ENCODE data around the gene BRD7. TPM values are rescaled to one million over a fixed set of nuclear protein-coding genes. Genes with fewer than 3 reads are reported as not detected.

BRD7 gene
- total and polyA plus RNA-seq, 7 experiments from 2014 or later, result 34.5 to 91.1 (median 84.4) TPM

DNA sequence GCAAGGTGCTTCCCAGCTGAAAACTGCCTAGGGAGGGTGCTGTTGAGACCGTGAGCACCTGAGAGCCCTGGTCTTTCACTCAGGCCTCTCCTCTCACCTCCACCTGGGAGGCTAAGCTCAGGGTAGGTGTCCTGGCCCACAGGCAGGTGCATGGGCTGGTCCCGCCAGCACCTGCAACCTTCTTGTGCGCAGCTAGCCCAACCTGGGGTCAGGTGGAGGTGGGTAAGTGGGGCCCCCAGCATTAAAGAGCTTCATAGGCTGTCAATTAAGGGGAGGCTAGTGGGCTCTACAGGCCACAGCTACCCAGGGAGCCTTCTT, 93.7 kb downstream of the BRD7 start:
- ATAC-seq (no peak), DNase-seq (no peak)
- Histone ChIP-seq H3K4me1 (ENCODE audit: control insufficient read depth in 2 of 2, insufficient read depth in 2 of 2, low read length in 2 of 2) (peaks cover 93 to 97% of the 10 kb centered on the region in 2 donors), H3K9me3 (ENCODE audit: control insufficient read depth in 2 of 3, low read length in 3 of 3) (no peaks in the 10 kb centered on the region), H3K27me3 (ENCODE audit: control insufficient read depth in 2 of 2, insufficient read depth in 2 of 2, low read length in 2 of 2) (no peaks in the 10 kb centered on the region), H3K4me3 (ENCODE audit: low read length) (peak overlapping the region; percentile 71), H3K27ac (ENCODE audit: low read depth, low read length) (peak overlapping the region; percentile 88), H3K36me3 (ENCODE audit: control insufficient read depth in 2 of 3, insufficient read depth in 3 of 3, low read length in 3 of 3) (peaks cover 0 to 20% (median 0%) of the 10 kb centered on the region in 3 experiments)
- ChIA-PET CTCF (interaction anchor here (0.7 to 3.5 kb wide), 13 partner anchors 9 to 424 kb away, joined by 3 to 26 read pairs (median 4); partner anchors contain the start of gene ADCY7), POLR2A (interaction anchor here (0.6 to 19.1 kb wide), 16 partner anchors 4 to 472 kb away, joined by 3 to 257 read pairs (median 4); partner anchors contain the start of genes ADCY7, CYLD and SNX20)
- Mint-ChIP-seq H3K36me3 (peaks cover 0 to 43% (median 0%) of the 10 kb centered on the region in 5 donors), H3K27me3 (no peaks in the 10 kb centered on the region), H3K4me1 (peaks cover 72 to 99% (median 94%) of the 10 kb centered on the region in 7 donors), H3K9me3 (peaks cover 0 to 2% (median 0%) of the 10 kb centered on the region in 11 donors), H3K27ac (peak overlapping the region; percentile 95 to 99 (median 99)), H3K4me3 (peak overlapping the region; percentile 83 to 98 (median 92))
- intact Hi-C loops (cut with micrococcal nuclease), result loop anchor here (2.0 to 10.0 kb wide), 5 partner anchors 28 to 250 kb away; partner anchors contain the start of genes CNEP1R1 (in 2 of the 2) and TENT4B (in 1 of the 2)

DNA sequence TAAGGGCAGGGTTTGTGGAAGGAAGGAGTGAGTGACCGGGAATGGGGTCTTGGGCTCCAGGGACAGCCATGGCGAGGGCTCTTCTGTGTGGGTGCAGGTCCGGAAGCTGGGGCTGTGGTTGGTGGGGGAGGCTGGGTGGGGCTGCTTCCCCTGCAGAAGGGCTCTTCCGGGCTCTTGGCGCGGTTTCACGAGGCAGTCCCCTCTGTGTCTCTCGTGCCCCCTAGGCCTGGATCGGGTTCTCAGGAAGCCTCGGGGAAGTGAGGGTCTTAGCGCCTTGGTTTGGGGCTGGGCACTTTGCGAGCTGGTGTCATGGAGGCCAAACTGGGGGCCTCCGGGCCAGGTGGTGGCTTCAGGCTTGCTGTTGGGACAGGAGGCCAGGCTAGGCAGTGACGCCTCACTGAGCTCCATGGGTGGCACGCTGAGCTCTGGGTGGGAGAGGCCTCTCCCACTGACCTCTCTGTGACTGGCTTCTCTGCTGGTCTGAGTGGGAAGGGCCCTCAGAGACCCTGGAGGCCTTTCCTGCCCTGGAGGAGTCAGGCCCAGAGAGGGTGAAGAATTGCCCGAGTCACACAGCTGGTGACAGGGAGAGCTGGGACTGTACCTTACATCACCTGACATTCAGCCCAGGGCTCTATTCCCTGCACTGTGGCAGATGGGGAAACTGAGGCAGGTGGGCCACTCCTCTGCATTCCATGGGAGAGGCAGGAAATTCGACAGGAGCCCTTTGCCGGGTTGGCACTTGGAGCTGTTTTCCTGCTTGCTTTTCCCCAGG, 94.3 kb downstream of the BRD7 start:
- Mint-ChIP-seq H3K36me3 (peaks cover 0 to 37% (median 0%) of the 10 kb centered on the region in 5 donors), H3K27ac (peak overlapping the region; percentile 95 to 99 (median 99)), H3K9me3 (peaks cover 0 to 2% (median 0%) of the 10 kb centered on the region in 11 donors), H3K4me1 (peaks cover 72 to 99% (median 94%) of the 10 kb centered on the region in 7 donors), H3K4me3 (peak overlapping the region; percentile 83 to 98 (median 92)), H3K27me3 (no peaks in the 10 kb centered on the region)
- Histone ChIP-seq H3K4me3 (ENCODE audit: low read length) (peak overlapping the region; percentile 71), H3K9me3 (ENCODE audit: control insufficient read depth in 2 of 3, low read length in 3 of 3) (no peaks in the 10 kb centered on the region), H3K27me3 (ENCODE audit: control insufficient read depth in 2 of 2, insufficient read depth in 2 of 2, low read length in 2 of 2) (no peaks in the 10 kb centered on the region), H3K4me1 (ENCODE audit: control insufficient read depth in 2 of 2, insufficient read depth in 2 of 2, low read length in 2 of 2) (peaks cover 93 to 94% of the 10 kb centered on the region in 2 donors), H3K36me3 (ENCODE audit: control insufficient read depth in 2 of 3, insufficient read depth in 3 of 3, low read length in 3 of 3) (peaks cover 0 to 20% (median 0%) of the 10 kb centered on the region in 3 experiments), H3K27ac (ENCODE audit: low read depth, low read length) (peak overlapping the region; percentile 88)
- DNase-seq (peak in 8 of 9 donors; percentile 47 to 70 (median 68)), ATAC-seq (peak; percentile 69)
- intact Hi-C loops (cut with micrococcal nuclease), result loop anchor here (1.0 to 10.0 kb wide), 7 partner anchors 8 to 408 kb away; partner anchors contain the start of genes ADCY7 (in 2 of the 2), CNEP1R1 (in 2 of the 2), SNX20 (in 1 of the 2) and TENT4B (in 1 of the 2)
- ChIA-PET CTCF (interaction anchor here (0.7 to 3.5 kb wide), 15 partner anchors 8 to 424 kb away, joined by 3 to 26 read pairs (median 4); partner anchors contain the start of genes ADCY7 and CNEP1R1), POLR2A (interaction anchor here (0.6 to 19.1 kb wide), 23 partner anchors 5 to 473 kb away, joined by 3 to 257 read pairs (median 3); partner anchors contain the start of genes ADCY7, CYLD and SNX20)

DNA sequence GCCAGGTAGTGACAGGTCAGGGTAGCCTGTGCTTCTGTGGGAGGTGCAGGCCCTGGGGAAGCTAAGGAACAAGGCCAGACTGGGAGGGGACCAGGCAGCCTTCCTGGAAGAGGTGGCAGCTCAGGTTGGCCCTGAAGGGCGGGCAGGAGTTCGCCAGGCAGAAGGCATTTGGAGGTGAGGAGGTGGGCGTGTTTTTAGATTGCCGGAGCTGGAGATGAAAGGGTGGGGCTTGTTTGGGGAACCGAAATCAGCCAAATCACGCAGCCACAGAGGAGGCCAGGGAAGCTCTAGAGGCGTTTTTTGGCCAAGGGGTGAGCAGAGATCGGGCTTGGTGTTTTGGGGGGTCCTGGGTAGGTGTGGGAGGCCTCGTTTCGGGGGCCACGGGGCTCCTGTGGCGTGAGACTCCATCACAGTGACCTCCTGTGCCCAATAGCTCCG, 94.9 kb downstream of the BRD7 start:
- ATAC-seq (peak; percentile 65), DNase-seq (peak in 5 of 9 donors; percentile 26 to 52 (median 40))
- Mint-ChIP-seq H3K27ac (peak overlapping the region; percentile 95 to 99 (median 99)), H3K27me3 (no peaks in the 10 kb centered on the region), H3K4me1 (peaks cover 72 to 99% (median 94%) of the 10 kb centered on the region in 7 donors), H3K4me3 (peak overlapping the region; percentile 83 to 98 (median 92)), H3K36me3 (peaks cover 0 to 32% (median 0%) of the 10 kb centered on the region in 5 donors), H3K9me3 (peaks cover 0 to 2% (median 0%) of the 10 kb centered on the region in 11 donors)
- Histone ChIP-seq H3K4me3 (ENCODE audit: low read length) (peak overlapping the region; percentile 67), H3K27ac (ENCODE audit: low read depth, low read length) (peak overlapping the region; percentile 88), H3K27me3 (ENCODE audit: control insufficient read depth in 2 of 2, insufficient read depth in 2 of 2, low read length in 2 of 2) (no peaks in the 10 kb centered on the region), H3K9me3 (ENCODE audit: control insufficient read depth in 2 of 3, low read length in 3 of 3) (no peaks in the 10 kb centered on the region), H3K36me3 (ENCODE audit: control insufficient read depth in 2 of 3, insufficient read depth in 3 of 3, low read length in 3 of 3) (peaks cover 0 to 20% (median 0%) of the 10 kb centered on the region in 3 experiments), H3K4me1 (ENCODE audit: control insufficient read depth in 2 of 2, insufficient read depth in 2 of 2, low read length in 2 of 2) (peaks cover 93 to 94% of the 10 kb centered on the region in 2 donors)
- ChIA-PET POLR2A (interaction anchor here (0.8 to 19.1 kb wide), 21 partner anchors 6 to 471 kb away, joined by 3 to 257 read pairs (median 3); partner anchors contain the start of genes ADCY7, HEATR3 and SNX20), CTCF (interaction anchor here (1.0 to 3.5 kb wide), 12 partner anchors 8 to 393 kb away, joined by 3 to 26 read pairs (median 4); partner anchors contain the start of genes ADCY7 and CNEP1R1)
- intact Hi-C loops (cut with micrococcal nuclease), result loop anchor here (1.0 to 10.0 kb wide), 7 partner anchors 8 to 408 kb away; partner anchors contain the start of genes ADCY7 (in 2 of the 2), CNEP1R1 (in 2 of the 2), SNX20 (in 1 of the 2) and TENT4B (in 1 of the 2)

DNA sequence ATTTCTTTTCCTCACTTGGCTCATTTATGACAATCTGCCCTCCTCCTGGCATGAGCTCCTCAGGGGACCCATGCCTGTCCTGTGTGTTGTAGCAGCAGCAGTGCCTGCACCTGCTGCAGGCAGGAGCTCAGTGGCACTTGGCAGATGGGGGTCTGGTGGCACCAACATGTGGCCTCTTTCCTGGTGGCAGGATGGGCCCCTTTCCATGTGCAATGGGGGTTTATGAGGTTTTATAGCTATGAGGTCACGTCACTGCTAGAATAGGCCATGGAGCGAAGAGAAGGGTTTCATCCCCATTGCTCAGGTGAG, 95.5 kb downstream of the BRD7 start:
- POLR2A ChIA-PET, result interaction anchor here (0.7 to 19.1 kb wide), 14 partner anchors 6 to 408 kb away, joined by 3 to 257 read pairs (median 3); partner anchors contain the start of genes ADCY7 and HEATR3
- Histone ChIP-seq H3K36me3 (ENCODE audit: control insufficient read depth in 2 of 3, insufficient read depth in 3 of 3, low read length in 3 of 3) (peaks cover 0 to 20% (median 0%) of the 10 kb centered on the region in 3 experiments), H3K27ac (ENCODE audit: low read depth, low read length) (peak overlapping the region; percentile 88), H3K9me3 (ENCODE audit: control insufficient read depth in 2 of 3, low read length in 3 of 3) (no peaks in the 10 kb centered on the region), H3K27me3 (ENCODE audit: control insufficient read depth in 2 of 2, insufficient read depth in 2 of 2, low read length in 2 of 2) (no peaks in the 10 kb centered on the region), H3K4me3 (ENCODE audit: low read length) (peak overlapping the region; percentile 67), H3K4me1 (ENCODE audit: control insufficient read depth in 2 of 2, insufficient read depth in 2 of 2, low read length in 2 of 2) (peaks cover 92 to 93% of the 10 kb centered on the region in 2 donors)
- peaks cover 0 to 29% (median 3%) of the 10 kb centered on the region in 5 donors for H3K36me3 Mint-ChIP-seq
- intact Hi-C loops (cut with micrococcal nuclease), result loop anchor here (5.0 to 10.0 kb wide), 2 partner anchors 249 to 409 kb away; partner anchors contain the start of genes CNEP1R1 (in 1 of the 2) and SNX20 (in 1 of the 2)
- H3K27ac Mint-ChIP-seq, result peak overlapping the region; percentile 95 to 99 (median 99)
- H3K4me1 Mint-ChIP-seq, result peaks cover 70 to 99% (median 91%) of the 10 kb centered on the region in 7 donors
- H3K4me3 Mint-ChIP-seq, result peak overlapping the region; percentile 83 to 98 (median 92)
- peaks cover 0 to 1% (median 0%) of the 10 kb centered on the region in 11 donors for H3K9me3 Mint-ChIP-seq
- DNase-seq, result no peak
- no peak for ATAC-seq
- H3K27me3 Mint-ChIP-seq, result no peaks in the 10 kb centered on the region
- CTCF ChIA-PET, result interaction anchor here (0.5 to 3.5 kb wide), 7 partner anchors 7 to 1984 kb away, joined by 3 to 26 read pairs (median 4); partner anchors contain the start of genes ADCY7 and CNEP1R1

DNA sequence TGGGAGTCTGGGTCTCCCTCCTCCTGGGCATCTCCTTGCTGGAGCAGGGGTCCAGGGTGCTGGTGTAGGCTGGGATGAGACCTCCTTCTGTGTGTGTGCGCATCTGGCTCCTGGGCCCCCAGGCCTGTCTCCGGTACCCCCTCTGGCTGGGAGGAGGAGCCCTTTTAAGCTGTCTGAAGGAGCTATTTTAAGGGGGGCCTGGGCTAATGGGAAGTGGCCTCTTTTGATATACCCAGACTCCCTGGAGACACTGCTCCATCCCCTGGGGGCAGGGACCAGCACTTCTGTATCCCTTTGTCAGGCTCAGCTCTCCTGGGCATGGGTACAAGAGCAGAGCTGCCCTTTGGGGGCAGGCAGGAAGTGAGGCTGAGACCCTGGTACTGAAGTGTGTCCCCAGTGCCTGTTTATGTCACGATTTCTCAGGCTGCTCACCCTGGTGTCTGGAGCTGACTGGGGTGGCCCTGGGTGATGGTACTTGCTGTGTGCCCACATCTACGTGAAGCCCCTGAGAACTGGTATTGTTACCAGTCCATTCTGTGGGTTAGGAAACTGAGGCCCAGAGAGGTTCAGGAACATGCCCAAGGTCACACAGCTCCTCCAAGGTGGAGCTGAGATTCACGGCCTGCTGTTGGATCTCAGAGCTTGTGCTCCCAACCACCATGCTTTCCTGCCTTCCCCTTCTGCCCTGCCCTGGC, 96.0 kb downstream of the BRD7 start:
- Mint-ChIP-seq H3K4me1 (peaks cover 68 to 97% (median 89%) of the 10 kb centered on the region in 7 donors), H3K4me3 (peak overlapping the region; percentile 83 to 98 (median 92)), H3K9me3 (no peaks in the 10 kb centered on the region), H3K36me3 (peaks cover 0 to 26% (median 3%) of the 10 kb centered on the region in 5 donors), H3K27me3 (no peaks in the 10 kb centered on the region), H3K27ac (peak overlapping the region; percentile 95 to 99 (median 99))
- intact Hi-C loops (cut with micrococcal nuclease), result loop anchor here (5.0 to 10.0 kb wide), 2 partner anchors 248 to 409 kb away; partner anchors contain the start of genes CNEP1R1 (in 1 of the 2) and SNX20 (in 1 of the 2)
- ChIA-PET POLR2A (interaction anchor here (0.7 to 19.1 kb wide), 11 partner anchors 6 to 409 kb away, joined by 3 to 257 read pairs (median 4); partner anchors contain the start of genes ADCY7 and HEATR3), CTCF (interaction anchor here (0.5 to 3.5 kb wide), 8 partner anchors 6 to 1983 kb away, joined by 3 to 26 read pairs (median 4); partner anchors contain the start of genes ADCY7 and CNEP1R1)
- Histone ChIP-seq H3K9me3 (ENCODE audit: control insufficient read depth in 2 of 3, low read length in 3 of 3) (no peaks in the 10 kb centered on the region), H3K27me3 (ENCODE audit: control insufficient read depth in 2 of 2, insufficient read depth in 2 of 2, low read length in 2 of 2) (no peaks in the 10 kb centered on the region), H3K4me1 (ENCODE audit: control insufficient read depth in 2 of 2, insufficient read depth in 2 of 2, low read length in 2 of 2) (peaks cover 90% of the 10 kb centered on the region in 2 donors), H3K36me3 (ENCODE audit: control insufficient read depth in 2 of 3, insufficient read depth in 3 of 3, low read length in 3 of 3) (peaks cover 0 to 20% (median 0%) of the 10 kb centered on the region in 3 experiments), H3K27ac (ENCODE audit: low read depth, low read length) (peak overlapping the region; percentile 88), H3K4me3 (ENCODE audit: low read length) (peak overlapping the region; percentile 67)
- DNase-seq (no peak), ATAC-seq (no peak)
